ENCODE measurements around the gene RTEL1. TPM values are rescaled to one million over a fixed set of nuclear protein-coding genes. Genes with fewer than 3 reads are reported as not detected.
"Not testable (repeated sequence)": the region's sequence is repeated elsewhere in the genome, so short reads cannot be mapped to it uniquely, and the experiment has no call there.

Gene RTEL1
- total and polyA plus RNA-seq, 9 donors, result 8.4 to 13.3 (median 10.7) TPM

DNA sequence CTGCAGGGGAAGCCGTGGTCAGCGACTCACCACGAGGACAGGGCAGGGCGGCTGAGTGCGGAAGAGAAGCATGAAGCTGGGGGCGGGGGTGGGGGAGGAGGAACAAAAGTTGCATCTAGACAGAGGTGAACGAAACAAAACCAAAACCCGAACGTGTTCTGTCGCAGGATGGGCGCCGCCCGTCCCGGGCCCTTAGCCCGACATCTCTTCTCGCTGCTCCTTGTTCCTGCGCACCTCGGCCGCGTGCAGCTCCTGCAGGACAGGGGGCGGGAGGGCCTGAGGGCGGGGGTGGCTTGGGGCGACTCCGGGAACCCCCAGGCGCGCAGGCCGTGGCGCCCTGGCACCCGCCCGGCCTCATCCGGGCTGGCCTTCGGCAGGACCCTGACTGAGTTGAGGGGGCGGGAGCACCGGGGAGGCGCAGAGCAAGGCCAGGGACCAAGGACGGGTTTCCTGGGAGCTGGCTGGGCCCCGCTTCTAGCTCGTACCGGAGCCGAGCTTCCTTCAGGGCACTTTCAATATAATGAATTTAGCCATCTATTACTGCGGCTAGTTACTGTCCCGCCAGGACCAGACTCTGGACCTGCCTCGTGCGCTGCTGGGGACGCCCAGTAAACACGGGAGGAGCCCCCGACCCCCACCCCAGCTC is 16.8 kb upstream of the RTEL1 start:
- 26% methylated on average over 33 of the region's 47 CpGs for WGBS (ENCODE audit: insufficient coverage)
- no peaks in the 10 kb centered on the region for H3K9me3 ChIP-seq (replicated peaks; ENCODE audit: control insufficient read depth, low read depth, low read length)
- no peaks in the 10 kb centered on the region for H3K27me3 ChIP-seq (ENCODE audit: control insufficient read depth, insufficient read depth, low read length)
- no peaks in the 10 kb centered on the region for H3K36me3 ChIP-seq (ENCODE audit: control insufficient read depth, insufficient read depth, low read length)
- H3K4me1 ChIP-seq (ENCODE audit: control insufficient read depth, insufficient read depth, low read length), result peaks cover 11% of the 10 kb centered on the region
- H3K4me3 ChIP-seq (ENCODE audit: low read length), result peak overlapping the region; percentile 30
- H3K27ac ChIP-seq (ENCODE audit: low read length), result peak overlapping the region; percentile 51
- no peak for DNase-seq

GRCh38 chr20:63641792-63642523 is 16.2 kb upstream of the RTEL1 start:
- under 1% methylated on average over 60 of the region's 86 CpGs for WGBS (ENCODE audit: insufficient coverage)
- Histone ChIP-seq H3K36me3 (ENCODE audit: control insufficient read depth, insufficient read depth, low read length) (no peaks in the 10 kb centered on the region), H3K4me1 (ENCODE audit: control insufficient read depth, insufficient read depth, low read length) (peaks cover 11% of the 10 kb centered on the region), H3K4me3 (ENCODE audit: low read length) (peak overlapping the region; percentile 30), H3K27me3 (ENCODE audit: control insufficient read depth, insufficient read depth, low read length) (no peaks in the 10 kb centered on the region), H3K9me3 (replicated peaks; ENCODE audit: control insufficient read depth, low read depth, low read length) (no peaks in the 10 kb centered on the region), H3K27ac (ENCODE audit: low read length) (no peak overlapping the region)
- DNase-seq, result peak; percentile 86

DNA sequence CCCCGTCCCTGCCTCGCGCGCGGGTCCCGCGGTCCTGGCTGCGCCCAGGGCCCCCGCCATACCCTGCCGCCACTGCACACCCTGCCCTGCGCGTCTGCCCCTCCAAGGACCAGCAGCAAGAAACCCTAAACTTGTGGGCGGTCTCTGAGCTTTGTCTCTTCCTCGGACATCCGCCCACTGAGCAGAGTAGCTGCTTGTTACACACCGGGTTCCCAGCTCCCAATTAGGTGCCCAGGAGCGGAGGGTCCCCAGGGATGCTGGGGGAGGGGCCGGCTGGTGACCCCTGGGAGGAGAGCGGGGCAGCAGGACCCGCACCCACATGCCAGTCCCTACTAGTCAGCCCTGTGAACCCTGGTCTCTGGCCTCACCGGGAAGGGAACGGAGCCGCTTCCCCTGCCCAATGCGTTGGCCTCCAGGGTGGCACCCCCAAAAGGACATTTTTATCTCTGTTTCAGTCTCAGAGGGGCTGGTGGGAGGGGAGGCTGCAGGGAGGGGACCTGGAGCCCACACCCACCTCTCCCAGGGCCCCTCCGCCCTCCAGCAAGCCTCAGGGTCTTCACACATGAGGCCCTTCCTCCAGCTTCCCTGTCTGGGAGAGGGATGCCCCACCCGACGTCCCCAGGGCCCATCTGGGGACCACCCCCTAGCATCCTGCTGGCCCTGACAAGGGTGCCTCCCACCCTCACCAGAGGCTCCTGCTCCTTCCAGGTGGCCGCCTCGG is 15.4 kb upstream of the RTEL1 start:
- no peak overlapping the region for H3K27ac ChIP-seq (ENCODE audit: low read length)
- H3K4me1 ChIP-seq (ENCODE audit: control insufficient read depth, insufficient read depth, low read length), result peaks cover 11% of the 10 kb centered on the region

GRCh38 chr20:63643499-63643898 is 14.6 kb upstream of the RTEL1 start:
- Histone ChIP-seq H3K27me3 (ENCODE audit: control insufficient read depth, insufficient read depth, low read length) (no peaks in the 10 kb centered on the region), H3K27ac (ENCODE audit: low read length) (no peak overlapping the region), H3K4me3 (ENCODE audit: low read length) (no peak overlapping the region), H3K4me1 (ENCODE audit: control insufficient read depth, insufficient read depth, low read length) (peaks cover 8% of the 10 kb centered on the region), H3K36me3 (ENCODE audit: control insufficient read depth, insufficient read depth, low read length) (no peaks in the 10 kb centered on the region), H3K9me3 (replicated peaks; ENCODE audit: control insufficient read depth, low read depth, low read length) (no peaks in the 10 kb centered on the region)
- WGBS (ENCODE audit: insufficient coverage), result 84% methylated on average over 8 of the region's 10 CpGs
- no peak for DNase-seq

More for the DNA sequence above, 15.4 kb upstream of the RTEL1 start:
- H3K27me3 ChIP-seq (ENCODE audit: control insufficient read depth, insufficient read depth, low read length), result no peaks in the 10 kb centered on the region
- H3K36me3 ChIP-seq (ENCODE audit: control insufficient read depth, insufficient read depth, low read length), result no peaks in the 10 kb centered on the region
- 10% methylated on average over 22 of the region's 29 CpGs for WGBS (ENCODE audit: insufficient coverage)
- H3K4me3 ChIP-seq (ENCODE audit: low read length), result no peak overlapping the region
- H3K9me3 ChIP-seq (replicated peaks; ENCODE audit: control insufficient read depth, low read depth, low read length), result no peaks in the 10 kb centered on the region
- no peak for DNase-seq

DNA sequence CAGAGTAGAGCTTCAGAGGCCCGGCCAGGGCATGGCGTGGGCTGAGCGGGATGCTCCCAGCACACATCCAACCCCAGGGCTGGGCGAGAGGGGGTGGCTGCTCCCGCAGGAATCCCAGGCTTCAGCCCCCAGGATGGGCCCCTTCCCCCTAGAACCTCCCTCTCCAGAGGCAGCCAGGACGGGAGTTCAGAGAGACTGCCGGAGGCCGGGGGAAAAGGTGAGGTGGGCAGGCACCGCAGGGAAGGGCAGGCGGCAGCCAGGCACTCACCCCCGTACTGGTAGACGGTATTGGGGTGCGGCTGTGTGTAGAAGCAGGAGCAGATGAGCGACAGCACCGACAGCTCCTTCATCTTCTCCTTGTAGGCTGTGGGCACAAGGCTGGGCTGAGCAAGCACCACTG is 14.2 kb upstream of the RTEL1 start:
- no peak overlapping the region for H3K4me3 ChIP-seq (ENCODE audit: low read length)
- no peaks in the 10 kb centered on the region for H3K36me3 ChIP-seq (ENCODE audit: control insufficient read depth, insufficient read depth, low read length)
- 85% methylated on average over 5 of the region's 15 CpGs for WGBS (ENCODE audit: insufficient coverage)
- DNase-seq, result no peak
- no peak overlapping the region for H3K27ac ChIP-seq (ENCODE audit: low read length)
- H3K9me3 ChIP-seq (replicated peaks; ENCODE audit: control insufficient read depth, low read depth, low read length), result no peaks in the 10 kb centered on the region
- no peaks in the 10 kb centered on the region for H3K27me3 ChIP-seq (ENCODE audit: control insufficient read depth, insufficient read depth, low read length)
- peaks cover 8% of the 10 kb centered on the region for H3K4me1 ChIP-seq (ENCODE audit: control insufficient read depth, insufficient read depth, low read length)

- no peaks in the 10 kb centered on the region for H3K27me3 ChIP-seq (ENCODE audit: control insufficient read depth, insufficient read depth, low read length)
- no peak for DNase-seq
- no peaks in the 10 kb centered on the region for H3K9me3 ChIP-seq (replicated peaks; ENCODE audit: control insufficient read depth, low read depth, low read length)
- H3K4me3 ChIP-seq (ENCODE audit: low read length), result no peak overlapping the region
- WGBS (ENCODE audit: insufficient coverage), result 73% methylated on average over 4 of the region's 4 CpGs
- no peaks in the 10 kb centered on the region for H3K36me3 ChIP-seq (ENCODE audit: control insufficient read depth, insufficient read depth, low read length)
- peaks cover 6% of the 10 kb centered on the region for H3K4me1 ChIP-seq (ENCODE audit: control insufficient read depth, insufficient read depth, low read length)
- H3K27ac ChIP-seq (ENCODE audit: low read length), result no peak overlapping the region
Measured at GRCh38 chr20:63645218-63645617, 12.9 kb upstream of the RTEL1 start.

DNA sequence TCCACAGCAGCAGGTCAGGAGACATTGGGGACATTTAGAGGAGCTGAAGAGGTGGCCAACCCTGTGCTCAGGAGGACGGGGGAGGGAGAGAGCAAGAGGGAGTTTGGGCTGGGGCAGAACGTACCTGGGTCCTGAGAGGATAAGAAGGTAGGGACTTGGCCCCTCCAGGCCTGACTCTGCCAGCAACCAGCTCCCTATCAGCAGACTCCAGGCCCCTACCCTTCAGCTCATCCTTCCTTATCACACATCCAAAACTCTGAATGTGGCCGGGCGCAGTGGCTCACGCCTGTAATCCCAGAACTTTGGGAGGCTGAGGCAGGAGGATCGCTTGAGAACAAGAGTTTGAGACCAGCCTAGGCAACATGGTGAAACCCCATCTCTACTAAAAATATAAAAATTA is 9.9 kb upstream of the RTEL1 start:
- H3K27me3 ChIP-seq (ENCODE audit: control insufficient read depth, insufficient read depth, low read length), result peaks cover 3% of the 10 kb centered on the region
- 50% methylated on average over 1 of the region's 6 CpGs for WGBS (ENCODE audit: insufficient coverage)
- no peaks in the 10 kb centered on the region for H3K36me3 ChIP-seq (ENCODE audit: control insufficient read depth, insufficient read depth, low read length)

DNA sequence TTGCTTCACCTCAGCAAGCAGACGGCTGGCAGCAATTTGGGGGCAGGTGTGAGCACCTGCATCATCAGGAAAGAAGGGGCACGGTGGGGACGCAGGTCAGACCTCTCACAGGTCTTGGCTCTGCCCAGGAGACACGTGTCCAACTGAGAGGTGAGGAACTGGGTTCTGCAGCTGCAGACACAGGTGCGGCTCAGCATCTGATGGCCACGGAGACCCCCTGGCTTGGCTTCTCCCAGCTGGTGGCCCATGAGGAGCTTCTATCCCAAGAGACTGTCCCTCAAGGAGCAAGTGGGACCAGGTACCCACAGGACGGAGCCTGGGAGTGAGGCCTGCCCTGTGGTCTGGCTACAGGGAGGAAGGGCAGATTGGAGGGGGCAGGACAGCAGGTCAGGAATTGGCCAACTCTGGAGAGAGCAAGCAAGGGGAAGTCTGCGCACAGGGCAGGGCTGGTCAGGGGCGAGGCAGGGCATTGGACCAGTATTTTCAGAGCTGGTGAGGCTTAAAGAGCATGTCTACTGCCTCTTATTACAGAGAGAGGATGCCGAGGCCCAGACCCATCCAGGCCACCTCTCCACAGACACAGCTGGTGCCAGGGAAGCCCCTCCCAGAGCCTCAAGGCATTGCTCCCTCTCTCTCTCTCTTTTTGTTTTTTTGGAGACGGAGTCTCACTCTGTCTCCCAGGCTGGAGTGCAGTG is 9.1 kb upstream of the RTEL1 start:
- DNase-seq, result no peak
- WGBS (ENCODE audit: insufficient coverage), result 59% methylated on average over 10 of the region's 11 CpGs
- Histone ChIP-seq H3K27ac (ENCODE audit: low read length) (no peak overlapping the region), H3K27me3 (ENCODE audit: control insufficient read depth, insufficient read depth, low read length) (peaks cover 3% of the 10 kb centered on the region), H3K9me3 (replicated peaks; ENCODE audit: control insufficient read depth, low read depth, low read length) (no peaks in the 10 kb centered on the region), H3K36me3 (ENCODE audit: control insufficient read depth, insufficient read depth, low read length) (no peaks in the 10 kb centered on the region), H3K4me3 (ENCODE audit: low read length) (no peak overlapping the region), H3K4me1 (ENCODE audit: control insufficient read depth, insufficient read depth, low read length) (peaks cover 11% of the 10 kb centered on the region)

More for the DNA sequence above, 9.9 kb upstream of the RTEL1 start:
- Histone ChIP-seq H3K9me3 (replicated peaks; ENCODE audit: control insufficient read depth, low read depth, low read length) (no peaks in the 10 kb centered on the region), H3K27ac (ENCODE audit: low read length) (no peak overlapping the region), H3K4me1 (ENCODE audit: control insufficient read depth, insufficient read depth, low read length) (peaks cover 6% of the 10 kb centered on the region), H3K4me3 (ENCODE audit: low read length) (no peak overlapping the region)
- DNase-seq, result no peak

DNA sequence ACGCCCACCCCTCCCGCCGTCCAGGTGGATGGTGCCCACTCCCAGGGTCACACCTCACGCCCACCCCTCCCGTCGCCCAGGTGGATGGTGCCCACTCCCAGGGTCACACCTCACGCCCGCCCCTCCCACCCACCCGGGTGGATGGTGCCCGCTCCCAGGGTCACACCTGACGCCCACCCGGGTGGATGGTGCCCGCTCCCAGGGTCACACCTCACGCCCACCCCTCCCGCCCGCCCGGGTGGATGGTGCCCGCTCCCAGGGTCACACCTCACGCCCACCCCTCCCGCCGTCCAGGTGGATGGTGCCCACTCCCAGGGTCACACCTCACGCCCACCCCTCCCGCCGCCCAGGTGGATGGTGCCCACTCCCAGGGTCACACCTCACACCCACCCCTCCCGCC is 7.6 kb upstream of the RTEL1 start:
- H3K27me3 ChIP-seq (ENCODE audit: control insufficient read depth, insufficient read depth, low read length); H3K4me3 ChIP-seq (ENCODE audit: low read length); H3K36me3 ChIP-seq (ENCODE audit: control insufficient read depth, insufficient read depth, low read length); H3K9me3 ChIP-seq (replicated peaks; ENCODE audit: control insufficient read depth, low read depth, low read length); DNase-seq; H3K27ac ChIP-seq (ENCODE audit: low read length): not testable (repeated sequence)
- peaks cover 14% of the 10 kb centered on the region for H3K4me1 ChIP-seq (ENCODE audit: control insufficient read depth, insufficient read depth, low read length)
- WGBS (ENCODE audit: insufficient coverage), result no CpG with 5 or more reads among the region's 25 CpGs

DNA sequence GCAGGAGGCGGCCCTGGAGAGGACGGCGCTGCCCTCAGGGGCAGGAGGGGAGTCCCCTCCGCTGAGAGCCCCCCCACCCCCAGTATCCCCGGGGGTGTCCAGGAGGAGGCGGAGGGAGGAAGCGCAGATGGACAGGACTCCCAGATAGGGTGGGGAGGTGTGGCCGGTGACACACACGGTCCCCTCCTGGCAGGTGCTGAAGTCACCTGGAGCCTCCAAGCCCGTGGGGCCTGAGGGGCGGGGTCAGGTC is 6.2 kb upstream of the RTEL1 start:
- Histone ChIP-seq H3K4me3 (ENCODE audit: low read length) (peak overlapping the region; percentile 54), H3K27ac (ENCODE audit: low read length) (no peak overlapping the region), H3K27me3 (ENCODE audit: control insufficient read depth, insufficient read depth, low read length) (peaks cover 3% of the 10 kb centered on the region), H3K4me1 (ENCODE audit: control insufficient read depth, insufficient read depth, low read length) (peaks cover 14% of the 10 kb centered on the region), H3K36me3 (ENCODE audit: control insufficient read depth, insufficient read depth, low read length) (no peaks in the 10 kb centered on the region), H3K9me3 (replicated peaks; ENCODE audit: control insufficient read depth, low read depth, low read length) (no peaks in the 10 kb centered on the region)
- 10% methylated on average over 6 of the region's 11 CpGs for WGBS (ENCODE audit: insufficient coverage)
- DNase-seq, result no peak
